HepG2 (cell line): ENCODE data around the gene MPC1. TPM values are rescaled to one million over a fixed set of nuclear protein-coding genes. Genes with fewer than 3 reads are reported as not detected.

Experiments
- ATAC-seq: fragments of 200-7000 bp; cut with Tn5 transposase; 3 replicates; pipeline ENCODE4 v1.9.1; 2020; ENCODE audit warnings: mild to moderate bottlenecking, moderate library complexity
- BruUV-seq: library from RNA; stranded (reverse); fragments of 400-500 nt; replicated peaks from 2 replicates; lab custom pipeline; 2021; lab: Mats Ljungman, UMichigan
- CTCF ChIA-PET: fragments of 300-600 bp; formaldehyde crosslinking; extraction: SDS; loops from one replicate; lab custom pipeline; 2021; ENCODE audit warnings: low total read pairs, inconsistent platforms, low intra/inter-chr PET ratio; lab: Yijun Ruan, JAX
- POLR2A ChIA-PET: fragments of 350-600 bp; sonication (Branson Sonifier 250); formaldehyde crosslinking; loops from one replicate; lab custom pipeline; 2020; ENCODE audit warnings: antibody characterized with exemption, inconsistent platforms; lab: Yijun Ruan, JAX
- DNase-seq: peaks from one replicate; pipeline ENCODE4 v3.0.0-alpha.2; 2015; ENCODE audit warnings: low spot score
- FAIRE-seq: peaks from 3 replicates; lab custom pipeline; 2011; peaks lifted over from hg19 to GRCh38; lab: Jason Lieb, UNC
- H2AFZ ChIP-seq: one replicate; pipeline ENCODE4 v1.6.1; 2011; ENCODE audit warnings: low read length, inconsistent platforms
- H3K27ac ChIP-seq: fragments of 300-600 bp; 3 replicates; pipeline ENCODE4 v1.8.0; 2011; ENCODE audit warnings: mixed run types, mild to moderate bottlenecking, mixed read lengths, low read length, inconsistent platforms; ENCODE audit not compliant: insufficient read depth; ENCODE audit errors: extremely low read length
- H3K27me3 ChIP-seq, 2 experiments: fragments of 200-600 bp in 1 of 2; 2 replicates in 1 of 2; 3 replicates in 1 of 2; pipeline versions ENCODE4 v1.6.0 to v1.8.0; 2011; ENCODE audit warnings: low read length in 2 of 2, mild to moderate bottlenecking in 2 of 2, moderate library complexity in 2 of 2, inconsistent platforms in 1 of 2; ENCODE audit not compliant: insufficient read depth in 2 of 2, control insufficient read depth in 1 of 2
- H3K36me3 ChIP-seq, 2 experiments: fragments of 200-600 bp in 1 of 2; replicated peaks in 1 of 2; 2 replicates in 1 of 2; 3 replicates in 1 of 2; pipeline versions ENCODE4 v1.5.1 to v1.8.0; 2011; ENCODE audit warnings: low read length in 2 of 2, inconsistent platforms in 1 of 2; ENCODE audit not compliant: insufficient read depth in 2 of 2, control insufficient read depth in 1 of 2
- H3K4me1 ChIP-seq: 2 replicates; pipeline ENCODE4 v1.5.1; 2012; ENCODE audit warnings: low read length, inconsistent platforms; ENCODE audit not compliant: insufficient read depth
- H3K4me2 ChIP-seq: 2 replicates; pipeline ENCODE4 v1.6.0; 2011; ENCODE audit warnings: low read depth, low read length, inconsistent platforms
- H3K4me3 ChIP-seq, 3 experiments: fragments of 200-600 bp in 1 of 3; sonication (generic), shearing (Covaris generic) in 1 of 3; replicated peaks in 1 of 3; 2 replicates each; pipeline ENCODE4 v1.5.1; 2011 to 2016; ENCODE audit warnings: low read length in 3 of 3, inconsistent platforms in 2 of 3, low read depth in 2 of 3, mild to moderate bottlenecking in 2 of 3, control low read depth in 1 of 3, mixed read lengths in 1 of 3; ENCODE audit not compliant: insufficient read depth in 1 of 3
- H3K79me2 ChIP-seq: one replicate; pipeline ENCODE4 v1.6.1; 2011; ENCODE audit warnings: low read length, inconsistent platforms; ENCODE audit not compliant: insufficient read depth
- H3K9ac ChIP-seq: 2 replicates; pipeline ENCODE4 v1.6.0; 2011; ENCODE audit warnings: mild to moderate bottlenecking, low read depth, low read length, inconsistent platforms; ENCODE audit not compliant: insufficient read depth
- H3K9me3 ChIP-seq: 2 replicates; pipeline ENCODE4 v1.5.1; 2012; ENCODE audit warnings: mild to moderate bottlenecking, low read length
- H4K20me1 ChIP-seq: 2 replicates; pipeline ENCODE4 v1.6.0; 2011; ENCODE audit warnings: inconsistent platforms, mild to moderate bottlenecking, low read length, moderate library complexity; ENCODE audit not compliant: insufficient read depth
- EEA1 ChIP-seq: sonication (generic); formaldehyde crosslinking; IDR thresholded peaks from 2 replicates; pipeline ENCODE4 v1.5.1; 2020; ENCODE audit warnings: mild to moderate bottlenecking, missing genetic modification reagents, borderline replicate concordance
- SOX5 ChIP-seq: IDR thresholded peaks from 2 replicates; pipeline ENCODE4 v1.6.1; 2016; ENCODE audit warnings: borderline replicate concordance
- SRY ChIP-seq: sonication (generic); formaldehyde crosslinking; IDR thresholded peaks from 2 replicates; pipeline ENCODE4 v1.8.0; 2022; ENCODE audit warnings: mild to moderate bottlenecking, missing genetic modification reagents
- TARDBP ChIP-seq: sonication (generic); formaldehyde crosslinking; IDR thresholded peaks from 2 replicates; pipeline ENCODE4 v1.8.0; 2022; ENCODE audit warnings: mild to moderate bottlenecking, missing genetic modification reagents
- ZNF703 ChIP-seq: sonication (generic); formaldehyde crosslinking; IDR thresholded peaks from 2 replicates; pipeline ENCODE4 v1.5.1; 2020; ENCODE audit warnings: missing genetic modification reagents, mild to moderate bottlenecking, moderate library complexity, borderline replicate concordance
- ZNF792 ChIP-seq: IDR thresholded peaks from 2 replicates; pipeline ENCODE4 v1.6.1; 2016
- ZNF891 ChIP-seq: sonication (generic); formaldehyde crosslinking; IDR thresholded peaks from 2 replicates; pipeline ENCODE4 v1.5.0; 2020; ENCODE audit warnings: mild to moderate bottlenecking, missing genetic modification reagents
- WGBS: methylation state at CpG from one replicate; pipeline ENCODE4 v1.1.6; 2017; ENCODE audit warnings: low lambda C conversion rate; 5-methylcytosine and 5-hydroxymethylcytosine counted together
- in situ Hi-C: cut with HindIII; loops from 2 replicates; pipeline ENCODE4 v1.10.0; 2017; ENCODE audit warnings: low pct_unique_long_range_greater_than_20kb; ENCODE audit not compliant: extremely low pct_ligation_motif_present
- intact Hi-C: fragments of 100-400 bp; cut with micrococcal nuclease; formaldehyde crosslinking; loops from one replicate; pipeline ENCODE4 v1.10.0; 2022; ENCODE audit not compliant: unreplicated experiment
- polyA plus RNA-seq, 8 experiments: library from polyadenylated mRNA; depleted of rRNA in 3 of 8; stranded (reverse) in 7 of 8; unstranded in 1 of 8; fragments of >200 nt; fragmentation: Illumina TruSeq in 4 of 8; extraction: Trizol in 4 of 8; gene quantifications; 2 replicates each; pipeline versions ENCODE4 v1.2.1 to v1.2.3, GENCODE V29; 2011 to 2016; ENCODE audit warnings: low read depth in 4 of 8, missing spikeins in 1 of 8, mixed read lengths in 1 of 8; ENCODE audit not compliant: insufficient read depth in 1 of 8
- total RNA-seq, 5 experiments: library from RNA; depleted of rRNA; stranded (reverse); fragments of >200 nt; fragmentation: Illumina TruSeq; extraction: Trizol; gene quantifications; 2 replicates each; pipeline ENCODE4 v1.2.3, GENCODE V29; 2016; ENCODE audit warnings: low read depth in 1 of 5
- TF ChIP-seq, protein P1 (sequence below): sonication (generic); formaldehyde crosslinking; IDR thresholded peaks from 2 replicates; pipeline ENCODE4 v1.4.0; 2020; ENCODE audit warnings: mild to moderate bottlenecking, missing genetic modification reagents
- TF ChIP-seq, protein P2 (sequence below): sonication (generic); formaldehyde crosslinking; IDR thresholded peaks from 2 replicates; pipeline ENCODE4 v1.4.0; 2020; ENCODE audit warnings: mild to moderate bottlenecking, missing genetic modification reagents, borderline replicate concordance
- TF ChIP-seq, protein P3 (sequence below): IDR thresholded peaks from 2 replicates; pipeline ENCODE4 v1.6.1; 2016; ENCODE audit warnings: missing compliant biosample characterization, missing genetic modification reagents, borderline replicate concordance
- TF ChIP-seq, protein P4 (sequence below): sonication (generic); formaldehyde crosslinking; IDR thresholded peaks from 2 replicates; pipeline ENCODE4 v1.5.0; 2020; ENCODE audit warnings: mild to moderate bottlenecking, missing genetic modification reagents

The MPC1 gene
- total and polyA plus RNA-seq, 2 of the 13 experiments (the other 11 are each of a cell fraction or from before 2014, with no cell fraction given), result 189 to 214 TPM

DNA sequence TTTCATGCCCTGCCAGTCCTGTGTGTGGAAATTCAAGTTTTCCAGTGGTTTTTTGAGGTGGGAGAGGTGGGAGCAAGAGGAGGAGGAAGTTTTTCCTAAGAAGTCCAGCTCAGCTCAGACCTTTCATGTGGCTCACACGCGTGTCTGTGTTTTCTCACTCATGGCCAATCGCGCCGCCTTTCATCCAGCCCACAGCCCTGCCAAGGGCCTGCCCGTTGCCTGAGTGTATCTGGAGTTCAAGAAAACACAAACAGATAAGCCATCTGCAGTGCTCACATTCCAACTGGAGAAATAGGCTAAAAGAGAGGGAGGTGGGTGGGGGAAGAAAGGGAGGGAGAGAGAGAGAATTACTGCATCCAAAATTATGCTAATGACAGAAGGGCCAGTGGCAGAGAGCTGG lies 12.6 kb upstream of the MPC1 start:
- ChIA-PET CTCF (no interaction called here), POLR2A (interaction anchor here (1.0 to 2.6 kb wide), 5 partner anchors 10 to 87 kb away, joined by 3 to 11 read pairs (median 7); partner anchors contain the start of gene PRR18)
- no peak for ATAC-seq
- no peak for TF ChIP-seq SOX5 (CRISPR knock-in tag)
- TF ChIP-seq ZNF792, result no peak
- TF ChIP-seq, protein P1, sequence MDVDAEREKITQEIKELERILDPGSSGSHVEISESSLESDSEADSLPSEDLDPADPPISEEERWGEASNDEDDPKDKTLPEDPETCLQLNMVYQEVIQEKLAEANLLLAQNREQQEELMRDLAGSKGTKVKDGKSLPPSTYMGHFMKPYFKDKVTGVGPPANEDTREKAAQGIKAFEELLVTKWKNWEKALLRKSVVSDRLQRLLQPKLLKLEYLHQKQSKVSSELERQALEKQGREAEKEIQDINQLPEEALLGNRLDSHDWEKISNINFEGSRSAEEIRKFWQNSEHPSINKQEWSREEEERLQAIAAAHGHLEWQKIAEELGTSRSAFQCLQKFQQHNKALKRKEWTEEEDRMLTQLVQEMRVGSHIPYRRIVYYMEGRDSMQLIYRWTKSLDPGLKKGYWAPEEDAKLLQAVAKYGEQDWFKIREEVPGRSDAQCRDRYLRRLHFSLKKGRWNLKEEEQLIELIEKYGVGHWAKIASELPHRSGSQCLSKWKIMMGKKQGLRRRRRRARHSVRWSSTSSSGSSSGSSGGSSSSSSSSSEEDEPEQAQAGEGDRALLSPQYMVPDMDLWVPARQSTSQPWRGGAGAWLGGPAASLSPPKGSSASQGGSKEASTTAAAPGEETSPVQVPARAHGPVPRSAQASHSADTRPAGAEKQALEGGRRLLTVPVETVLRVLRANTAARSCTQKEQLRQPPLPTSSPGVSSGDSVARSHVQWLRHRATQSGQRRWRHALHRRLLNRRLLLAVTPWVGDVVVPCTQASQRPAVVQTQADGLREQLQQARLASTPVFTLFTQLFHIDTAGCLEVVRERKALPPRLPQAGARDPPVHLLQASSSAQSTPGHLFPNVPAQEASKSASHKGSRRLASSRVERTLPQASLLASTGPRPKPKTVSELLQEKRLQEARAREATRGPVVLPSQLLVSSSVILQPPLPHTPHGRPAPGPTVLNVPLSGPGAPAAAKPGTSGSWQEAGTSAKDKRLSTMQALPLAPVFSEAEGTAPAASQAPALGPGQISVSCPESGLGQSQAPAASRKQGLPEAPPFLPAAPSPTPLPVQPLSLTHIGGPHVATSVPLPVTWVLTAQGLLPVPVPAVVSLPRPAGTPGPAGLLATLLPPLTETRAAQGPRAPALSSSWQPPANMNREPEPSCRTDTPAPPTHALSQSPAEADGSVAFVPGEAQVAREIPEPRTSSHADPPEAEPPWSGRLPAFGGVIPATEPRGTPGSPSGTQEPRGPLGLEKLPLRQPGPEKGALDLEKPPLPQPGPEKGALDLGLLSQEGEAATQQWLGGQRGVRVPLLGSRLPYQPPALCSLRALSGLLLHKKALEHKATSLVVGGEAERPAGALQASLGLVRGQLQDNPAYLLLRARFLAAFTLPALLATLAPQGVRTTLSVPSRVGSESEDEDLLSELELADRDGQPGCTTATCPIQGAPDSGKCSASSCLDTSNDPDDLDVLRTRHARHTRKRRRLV (CRISPR knock-in tag), result no peak
- TF ChIP-seq TARDBP, result no peak
- TF ChIP-seq EEA1 (CRISPR knock-in tag), result no peak
- peak; percentile 61; the same call in 1 of the 2 replicates for TF ChIP-seq ZNF703 (CRISPR knock-in tag)
- TF ChIP-seq, protein P2, sequence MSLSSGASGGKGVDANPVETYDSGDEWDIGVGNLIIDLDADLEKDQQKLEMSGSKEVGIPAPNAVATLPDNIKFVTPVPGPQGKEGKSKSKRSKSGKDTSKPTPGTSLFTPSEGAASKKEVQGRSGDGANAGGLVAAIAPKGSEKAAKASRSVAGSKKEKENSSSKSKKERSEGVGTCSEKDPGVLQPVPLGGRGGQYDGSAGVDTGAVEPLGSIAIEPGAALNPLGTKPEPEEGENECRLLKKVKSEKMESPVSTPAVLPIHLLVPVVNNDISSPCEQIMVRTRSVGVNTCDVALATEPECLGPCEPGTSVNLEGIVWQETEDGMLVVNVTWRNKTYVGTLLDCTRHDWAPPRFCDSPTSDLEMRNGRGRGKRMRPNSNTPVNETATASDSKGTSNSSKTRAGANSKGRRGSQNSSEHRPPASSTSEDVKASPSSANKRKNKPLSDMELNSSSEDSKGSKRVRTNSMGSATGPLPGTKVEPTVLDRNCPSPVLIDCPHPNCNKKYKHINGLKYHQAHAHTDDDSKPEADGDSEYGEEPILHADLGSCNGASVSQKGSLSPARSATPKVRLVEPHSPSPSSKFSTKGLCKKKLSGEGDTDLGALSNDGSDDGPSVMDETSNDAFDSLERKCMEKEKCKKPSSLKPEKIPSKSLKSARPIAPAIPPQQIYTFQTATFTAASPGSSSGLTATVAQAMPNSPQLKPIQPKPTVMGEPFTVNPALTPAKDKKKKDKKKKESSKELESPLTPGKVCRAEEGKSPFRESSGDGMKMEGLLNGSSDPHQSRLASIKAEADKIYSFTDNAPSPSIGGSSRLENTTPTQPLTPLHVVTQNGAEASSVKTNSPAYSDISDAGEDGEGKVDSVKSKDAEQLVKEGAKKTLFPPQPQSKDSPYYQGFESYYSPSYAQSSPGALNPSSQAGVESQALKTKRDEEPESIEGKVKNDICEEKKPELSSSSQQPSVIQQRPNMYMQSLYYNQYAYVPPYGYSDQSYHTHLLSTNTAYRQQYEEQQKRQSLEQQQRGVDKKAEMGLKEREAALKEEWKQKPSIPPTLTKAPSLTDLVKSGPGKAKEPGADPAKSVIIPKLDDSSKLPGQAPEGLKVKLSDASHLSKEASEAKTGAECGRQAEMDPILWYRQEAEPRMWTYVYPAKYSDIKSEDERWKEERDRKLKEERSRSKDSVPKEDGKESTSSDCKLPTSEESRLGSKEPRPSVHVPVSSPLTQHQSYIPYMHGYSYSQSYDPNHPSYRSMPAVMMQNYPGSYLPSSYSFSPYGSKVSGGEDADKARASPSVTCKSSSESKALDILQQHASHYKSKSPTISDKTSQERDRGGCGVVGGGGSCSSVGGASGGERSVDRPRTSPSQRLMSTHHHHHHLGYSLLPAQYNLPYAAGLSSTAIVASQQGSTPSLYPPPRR (CRISPR knock-in tag), result no peak
- no peak for TF ChIP-seq ZNF891 (CRISPR knock-in tag)
- TF ChIP-seq, protein P3, sequence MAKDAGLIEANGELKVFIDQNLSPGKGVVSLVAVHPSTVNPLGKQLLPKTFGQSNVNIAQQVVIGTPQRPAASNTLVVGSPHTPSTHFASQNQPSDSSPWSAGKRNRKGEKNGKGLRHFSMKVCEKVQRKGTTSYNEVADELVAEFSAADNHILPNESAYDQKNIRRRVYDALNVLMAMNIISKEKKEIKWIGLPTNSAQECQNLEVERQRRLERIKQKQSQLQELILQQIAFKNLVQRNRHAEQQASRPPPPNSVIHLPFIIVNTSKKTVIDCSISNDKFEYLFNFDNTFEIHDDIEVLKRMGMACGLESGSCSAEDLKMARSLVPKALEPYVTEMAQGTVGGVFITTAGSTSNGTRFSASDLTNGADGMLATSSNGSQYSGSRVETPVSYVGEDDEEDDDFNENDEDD (CRISPR knock-in tag), result no peak
- no peak for TF ChIP-seq SRY (CRISPR knock-in tag)
- TF ChIP-seq, protein P4, sequence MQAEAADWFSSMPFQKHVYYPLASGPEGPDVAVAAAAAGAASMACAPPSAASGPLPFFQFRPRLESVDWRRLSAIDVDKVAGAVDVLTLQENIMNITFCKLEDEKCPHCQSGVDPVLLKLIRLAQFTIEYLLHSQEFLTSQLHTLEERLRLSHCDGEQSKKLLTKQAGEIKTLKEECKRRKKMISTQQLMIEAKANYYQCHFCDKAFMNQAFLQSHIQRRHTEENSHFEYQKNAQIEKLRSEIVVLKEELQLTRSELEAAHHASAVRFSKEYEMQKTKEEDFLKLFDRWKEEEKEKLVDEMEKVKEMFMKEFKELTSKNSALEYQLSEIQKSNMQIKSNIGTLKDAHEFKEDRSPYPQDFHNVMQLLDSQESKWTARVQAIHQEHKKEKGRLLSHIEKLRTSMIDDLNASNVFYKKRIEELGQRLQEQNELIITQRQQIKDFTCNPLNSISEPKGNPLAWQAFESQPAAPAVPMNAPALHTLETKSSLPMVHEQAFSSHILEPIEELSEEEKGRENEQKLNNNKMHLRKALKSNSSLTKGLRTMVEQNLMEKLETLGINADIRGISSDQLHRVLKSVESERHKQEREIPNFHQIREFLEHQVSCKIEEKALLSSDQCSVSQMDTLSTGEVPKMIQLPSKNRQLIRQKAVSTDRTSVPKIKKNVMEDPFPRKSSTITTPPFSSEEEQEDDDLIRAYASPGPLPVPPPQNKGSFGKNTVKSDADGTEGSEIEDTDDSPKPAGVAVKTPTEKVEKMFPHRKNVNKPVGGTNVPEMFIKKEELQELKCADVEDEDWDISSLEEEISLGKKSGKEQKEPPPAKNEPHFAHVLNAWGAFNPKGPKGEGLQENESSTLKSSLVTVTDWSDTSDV (CRISPR knock-in tag), result no peak

More for the DNA sequence above, 12.6 kb upstream of the MPC1 start:
- Histone ChIP-seq H3K4me3 (no peak overlapping the region), H2AFZ (no peak overlapping the region), H3K9me3 (no peaks in the 10 kb centered on the region), H3K27ac (peak overlapping the region; percentile 14), H3K4me2 (no peak overlapping the region), H4K20me1 (no peaks in the 10 kb centered on the region), H3K36me3 (no peaks in the 10 kb centered on the region), H3K79me2 (no peaks in the 10 kb centered on the region), H3K9ac (no peak overlapping the region), H3K4me1 (peaks cover 70% of the 10 kb centered on the region), H3K27me3 (no peaks in the 10 kb centered on the region)
- FAIRE-seq, result no peak
- DNase-seq, result no peak
- intact Hi-C loops, result no loop called here
- BruUV-seq, result no TSS peak
- WGBS, result 94% methylated on average over 6 of the region's 6 CpGs
- in situ Hi-C loops, result no loop called here
